GM21723 (cell line): ENCODE data around the gene ZBTB14.

Experiments used
- ATAC-seq: cut with Tn5 transposase; IDR thresholded peaks from one replicate; pipeline ENCODE4 v1.9.1; 2021; ENCODE audit warnings: mild to moderate bottlenecking, moderate library complexity; ENCODE audit not compliant: unreplicated experiment

Gene ZBTB14

DNA sequence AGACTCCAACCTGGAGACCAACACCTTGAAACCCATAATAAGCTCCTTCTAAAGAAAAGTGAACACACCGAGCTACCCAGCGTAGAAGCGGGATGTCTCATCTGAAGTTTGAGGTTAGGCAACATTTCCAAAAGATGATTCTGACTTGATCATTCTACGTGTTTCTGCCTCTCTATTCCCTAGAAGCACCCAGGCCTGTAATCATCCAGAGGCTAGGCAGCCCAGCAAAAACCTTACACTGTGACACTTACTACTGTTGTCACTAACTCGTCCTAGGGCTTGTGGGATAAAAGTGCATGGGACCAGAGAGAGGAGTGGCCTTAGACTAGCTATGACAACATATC, 1.4 kb downstream of the ZBTB14 start:
- no peak for ATAC-seq

DNA sequence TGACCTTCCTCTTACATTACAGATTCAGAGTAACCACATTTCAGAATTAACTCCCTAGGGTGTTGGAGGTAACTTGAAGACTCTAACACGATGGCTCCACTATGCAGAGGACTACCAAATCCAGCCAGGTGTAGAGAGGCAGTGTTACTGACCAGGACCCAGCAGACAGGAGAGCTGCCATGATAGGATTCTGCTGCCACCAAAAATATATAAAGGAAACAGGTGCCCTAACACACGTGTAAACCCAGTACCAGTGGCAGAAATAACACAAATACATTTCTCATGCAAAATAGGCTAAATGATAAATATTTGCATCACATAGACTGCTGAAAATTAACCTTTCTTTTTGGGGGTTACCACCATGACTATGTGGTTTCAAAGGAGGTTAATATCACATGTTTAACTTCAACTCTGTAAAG, 7.0 kb downstream of the ZBTB14 start:
- ATAC-seq = peak; percentile 54

DNA sequence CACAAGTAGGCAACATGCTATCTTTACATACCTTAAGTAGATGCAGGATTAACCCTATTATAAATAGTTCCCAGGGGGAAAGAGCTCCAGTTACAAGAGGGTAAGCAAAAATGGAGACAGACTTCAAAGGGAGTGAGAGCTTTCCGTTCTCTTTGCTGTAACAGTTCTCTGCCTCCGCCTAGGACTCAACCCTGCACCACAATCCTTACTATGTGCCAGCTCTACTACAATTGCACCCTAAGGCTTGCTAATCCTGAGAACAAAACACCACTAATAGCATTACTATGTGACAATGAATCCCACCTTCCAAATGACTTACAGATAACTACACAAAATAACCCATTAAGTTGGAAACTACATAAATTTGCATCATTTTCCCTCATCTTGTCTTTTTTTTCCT, 7.7 kb downstream of the ZBTB14 start:
- ATAC-seq = no peak

DNA sequence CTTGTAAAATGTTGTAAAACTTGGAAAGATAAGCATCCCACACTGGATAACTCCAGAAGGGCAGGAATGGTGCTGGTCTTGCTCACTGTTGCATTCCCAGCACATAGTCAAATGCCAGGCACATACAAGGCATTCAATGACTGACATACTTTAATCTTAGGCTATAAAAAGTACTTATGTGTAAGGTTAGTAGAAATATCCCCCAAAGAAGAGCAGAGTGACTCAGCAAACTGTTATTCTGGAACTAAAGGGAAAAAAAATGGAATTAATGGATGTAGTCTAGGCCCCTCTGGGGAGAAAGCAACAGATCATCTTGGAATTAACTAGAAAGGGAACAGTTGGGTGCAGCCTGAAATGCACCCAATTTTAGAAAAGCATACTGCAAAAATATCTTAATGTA, 9.0 kb downstream of the ZBTB14 start:
- ATAC-seq = no peak

DNA sequence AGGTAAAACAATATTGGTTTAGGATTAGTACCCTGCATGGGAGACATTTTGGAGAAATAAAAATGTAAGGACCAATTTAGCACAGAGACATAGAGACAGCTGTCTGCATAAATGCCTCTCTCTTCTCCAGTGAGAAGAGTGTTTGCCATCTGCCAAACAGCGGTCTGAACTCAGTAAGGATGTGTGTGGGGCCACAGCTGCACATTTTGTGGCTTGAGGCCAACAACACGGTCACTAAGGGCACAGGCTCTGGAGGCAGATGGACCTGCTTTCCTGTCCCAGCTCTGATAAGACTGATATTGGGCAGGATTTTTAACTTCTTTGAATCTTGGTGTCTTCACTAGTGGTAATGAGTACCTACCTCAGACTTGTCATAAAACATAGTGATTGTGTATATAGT, 10.2 kb downstream of the ZBTB14 start:
- ATAC-seq = no peak

DNA sequence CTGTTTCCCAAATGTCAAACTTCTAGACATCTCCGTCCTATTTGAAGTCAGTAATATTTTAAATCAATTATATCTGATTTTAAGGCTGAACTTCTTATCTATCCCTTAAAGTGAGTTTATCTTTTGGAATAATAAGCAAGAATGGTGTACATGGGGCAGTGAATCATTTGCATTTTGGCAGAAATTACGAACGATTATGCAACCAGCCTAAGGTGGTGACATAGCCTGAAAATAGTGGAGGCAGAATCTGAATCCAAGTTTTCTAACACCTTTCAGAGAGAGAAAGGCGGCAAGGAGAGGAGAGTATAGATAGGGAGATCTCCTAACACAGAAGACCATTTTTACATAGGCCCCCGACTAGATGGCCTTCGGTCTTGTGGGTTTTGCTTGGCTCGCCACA, 10.7 kb downstream of the ZBTB14 start:
- ATAC-seq = no peak

DNA sequence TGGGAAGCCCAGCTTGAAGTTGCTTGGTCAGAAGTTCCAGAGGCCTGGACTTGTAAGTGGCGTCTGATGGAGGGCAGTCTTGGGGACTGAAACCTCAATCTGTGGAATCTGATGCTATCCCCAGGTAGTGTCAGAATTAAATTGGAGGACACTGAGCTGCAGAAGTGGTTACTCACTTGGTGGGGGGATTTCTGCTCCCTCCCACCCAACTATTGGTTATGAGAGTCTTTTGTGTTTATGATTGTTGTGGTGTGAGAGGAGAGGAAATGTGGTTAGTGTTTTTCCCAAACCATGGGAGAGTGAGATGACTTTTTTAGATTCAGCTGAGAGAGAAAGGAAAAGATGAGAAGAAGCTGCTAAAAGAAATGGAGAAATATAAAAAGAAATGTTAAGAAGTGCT, 12.8 kb downstream of the ZBTB14 start:
- no peak for ATAC-seq

DNA sequence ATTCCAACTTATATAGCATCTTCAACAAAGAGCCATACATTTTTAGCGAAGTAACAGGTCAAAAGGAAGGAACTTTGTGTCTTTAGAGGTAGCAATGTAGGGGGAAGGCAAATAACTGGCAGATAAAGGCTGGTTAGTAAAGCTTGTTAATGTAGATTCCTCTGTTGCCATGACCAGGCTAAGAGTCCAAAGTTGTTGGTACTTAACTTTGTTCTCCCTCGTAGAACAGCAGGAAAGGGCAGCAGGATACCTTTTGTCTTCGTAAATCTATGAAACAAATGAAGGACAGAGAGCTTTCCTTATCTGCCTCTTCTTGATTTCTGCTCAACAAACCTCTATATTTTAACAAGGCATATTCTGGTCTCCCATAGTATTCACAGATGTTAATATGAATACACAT, 18.6 kb downstream of the ZBTB14 start:
- no peak for ATAC-seq

DNA sequence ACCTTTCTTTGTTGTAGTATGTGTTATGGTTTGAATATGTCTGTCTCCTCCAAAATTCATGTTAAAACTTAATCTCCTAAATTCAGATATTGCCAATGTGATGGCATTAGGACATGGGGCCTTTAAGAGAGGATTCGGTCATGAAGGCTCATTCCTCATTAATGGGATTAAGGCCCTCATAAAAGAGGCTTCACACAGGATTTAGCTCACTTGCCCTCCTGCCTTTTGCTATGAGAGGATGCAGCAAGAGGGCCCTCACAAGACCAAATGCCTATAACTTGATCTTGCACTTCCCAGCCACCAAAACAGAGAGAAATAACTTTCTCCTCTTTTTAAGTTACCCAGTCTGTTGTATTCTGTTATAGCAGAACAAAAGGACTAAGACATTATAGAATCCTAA, 19.7 kb downstream of the ZBTB14 start:
- no peak for ATAC-seq

DNA sequence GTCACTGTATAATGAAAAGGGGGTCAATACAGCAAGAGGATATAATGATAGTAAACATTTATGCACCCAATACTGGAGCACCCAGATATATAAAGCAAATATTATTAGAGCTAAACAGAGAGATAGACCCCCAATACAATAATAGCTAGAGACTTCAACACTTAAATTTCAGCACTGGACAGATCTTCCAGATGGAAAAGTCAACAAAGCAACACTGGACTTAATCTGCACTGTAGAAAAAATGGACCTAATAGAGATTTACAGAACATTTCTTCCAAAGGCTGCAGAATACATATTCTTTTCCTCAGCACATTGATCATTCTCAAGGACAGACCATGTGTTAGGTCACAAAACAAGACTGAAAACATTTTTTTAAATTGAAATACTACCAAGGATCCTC, 26.7 kb downstream of the ZBTB14 start:
- ATAC-seq = no peak

DNA sequence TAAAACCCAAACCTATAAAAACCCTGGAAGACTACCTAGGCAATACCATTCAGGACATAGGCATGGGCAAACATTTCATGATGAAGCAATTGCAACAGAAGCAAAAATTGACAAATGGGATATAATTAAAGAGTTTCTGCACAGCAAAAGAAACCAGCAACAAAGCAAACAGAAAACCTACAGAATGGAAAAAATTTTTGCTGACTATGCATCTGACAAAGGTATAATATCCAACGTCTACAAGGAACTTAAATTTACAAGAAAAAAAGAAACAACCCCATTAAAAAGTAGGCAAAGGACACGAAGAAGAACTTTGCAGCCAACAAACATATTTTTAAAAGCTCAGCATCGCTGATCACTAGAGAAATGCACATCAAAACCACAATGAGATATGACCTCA, 28.8 kb downstream of the ZBTB14 start:
- ATAC-seq = no peak

DNA sequence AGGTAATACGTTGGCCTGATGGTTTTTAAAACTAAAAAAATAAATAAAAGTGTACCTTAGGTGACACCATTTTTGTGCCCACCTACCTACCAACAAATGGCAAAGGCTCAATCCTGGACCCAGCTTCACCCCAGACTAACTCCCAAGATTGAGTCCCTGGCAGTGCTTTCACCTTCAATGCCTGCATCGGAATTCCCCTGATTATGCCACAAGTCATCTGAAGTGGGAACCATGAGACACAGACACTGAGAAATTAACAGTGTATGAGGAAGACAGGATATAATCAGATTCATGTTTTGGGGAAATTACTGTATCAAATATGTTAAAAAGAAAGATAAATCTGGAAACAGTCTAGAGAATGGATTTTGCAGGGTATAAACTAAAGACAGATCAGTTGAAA, 41.6 kb downstream of the ZBTB14 start:
- ATAC-seq = no peak

DNA sequence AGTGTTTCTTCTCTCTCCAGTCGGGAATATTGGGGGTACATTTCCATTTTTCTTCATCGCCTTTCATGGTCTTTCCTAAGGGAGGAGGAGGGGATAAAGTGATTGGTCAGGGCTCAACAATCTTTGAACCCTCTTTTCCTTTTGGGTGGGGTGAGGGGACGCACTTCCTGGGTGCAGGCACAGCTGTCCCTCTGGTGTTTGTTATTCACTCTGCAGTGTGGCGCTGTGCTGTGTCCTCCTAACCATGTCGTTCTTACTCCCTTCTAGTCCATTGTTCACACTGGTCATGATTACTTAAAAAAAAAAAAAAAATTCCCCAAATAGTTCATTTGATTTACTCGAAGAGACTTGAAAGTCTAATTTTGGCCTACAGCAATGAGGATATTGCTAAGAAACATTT, 44.4 kb downstream of the ZBTB14 start:
- no peak for ATAC-seq

DNA sequence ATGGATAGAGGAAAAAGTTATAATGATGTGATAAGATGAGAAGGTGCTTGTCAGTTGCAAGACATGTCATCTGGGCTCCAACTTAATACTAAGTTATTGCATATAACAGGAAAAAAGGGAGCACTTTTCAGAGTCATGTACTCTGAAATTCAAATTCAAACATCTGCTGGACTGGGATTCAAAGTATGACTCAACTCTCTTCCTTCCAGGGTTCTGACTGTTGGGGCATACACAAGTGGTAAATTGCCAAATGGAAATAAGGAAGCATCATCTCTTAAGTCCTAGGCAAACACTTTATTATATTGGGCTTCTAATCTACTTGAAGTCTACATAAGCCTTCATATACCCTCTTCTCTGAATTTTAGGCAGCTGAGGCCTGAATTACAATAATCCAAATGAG, 44.9 kb downstream of the ZBTB14 start:
- ATAC-seq = no peak

DNA sequence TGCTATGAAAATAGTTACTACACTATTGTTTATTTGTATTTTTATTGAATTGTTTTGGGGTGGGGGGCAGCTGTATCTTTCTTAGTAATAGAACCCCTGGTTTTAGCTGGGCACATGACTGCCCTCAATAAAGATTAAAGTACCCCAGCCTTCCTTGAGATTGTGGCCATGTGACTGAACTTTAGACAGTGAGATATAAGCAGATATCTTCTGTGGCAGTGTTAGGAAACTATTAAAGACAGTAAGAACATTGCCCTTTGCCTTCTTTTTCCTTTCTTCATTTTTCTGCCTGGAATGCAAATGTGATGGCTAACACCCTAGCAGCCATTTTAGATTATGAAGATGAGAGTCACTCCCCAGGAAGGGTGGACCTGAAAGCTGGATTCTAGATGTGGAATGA, 50.6 kb downstream of the ZBTB14 start:
- ATAC-seq = no peak

DNA sequence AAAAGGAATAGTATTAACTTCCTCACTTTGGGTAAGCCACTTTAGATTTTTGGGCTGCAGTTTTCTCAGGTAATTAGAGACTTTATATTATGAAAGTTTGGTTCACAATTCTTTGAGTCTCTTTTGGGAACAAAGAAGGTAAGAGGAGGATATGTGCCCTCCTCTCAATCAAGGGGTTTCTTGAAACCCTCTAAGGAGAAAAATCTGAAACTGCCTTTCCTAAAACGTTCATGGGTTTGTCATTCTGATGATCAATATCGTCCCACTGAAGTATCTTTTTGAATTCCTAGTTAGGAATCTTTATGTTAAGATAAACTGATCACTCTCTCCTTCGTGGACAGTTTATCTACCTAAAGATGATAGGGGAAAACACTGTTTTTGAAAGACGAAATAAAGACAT, 56.1 kb downstream of the ZBTB14 start:
- ATAC-seq = no peak
